ENCODE data around the gene NMBR. TPM values are rescaled to one million over a fixed set of nuclear protein-coding genes. Genes with fewer than 3 reads are reported as not detected.

Gene NMBR
- total RNA-seq, 1 experiment from 2014 or later = not detected

DNA sequence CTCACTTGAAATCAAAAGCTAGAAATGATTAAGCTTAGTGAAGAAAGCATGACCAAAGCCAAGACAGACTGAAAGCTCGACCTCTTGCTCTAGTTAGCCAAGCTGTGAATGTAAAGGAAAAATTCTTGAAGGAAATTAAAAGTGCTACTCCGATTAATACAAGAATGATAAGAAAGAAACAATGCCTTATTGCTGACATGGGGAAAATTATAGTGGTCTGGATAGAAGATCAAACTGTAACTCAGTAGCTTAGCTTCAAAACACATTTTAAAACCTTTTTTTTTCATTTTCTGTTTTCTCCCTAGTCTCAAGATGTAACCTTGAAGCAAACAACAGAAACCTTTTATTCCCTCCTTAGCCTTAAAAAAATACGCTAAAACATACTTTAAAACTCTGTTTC lies 25.6 kb downstream of the NMBR start:
- intact Hi-C loops (cut with micrococcal nuclease; ENCODE audit: unreplicated experiment) (no loop called here), in situ Hi-C loops (cut with HindIII; ENCODE audit: low pct_unique_long_range_greater_than_20kb, low sequenced_read_pairs) (no loop called here)
- no peak for ATAC-seq
- no peak for DNase-seq (ENCODE audit: low read depth, low spot score)
- Histone ChIP-seq H3K9me3 (ENCODE audit: control insufficient read depth, insufficient read depth, low read depth, low read length) (no peaks in the 10 kb centered on the region), H3K27me3 (ENCODE audit: control insufficient read depth, insufficient read depth, low read length) (no peaks in the 10 kb centered on the region), H3K4me3 (ENCODE audit: low read depth in 2 of 2, low read length in 2 of 2) (no peak overlapping the region), H3K27ac (ENCODE audit: low read length) (no peak overlapping the region), H3K4me1 (ENCODE audit: control insufficient read depth, insufficient read depth, low read length) (no peaks in the 10 kb centered on the region), H3K36me3 (ENCODE audit: control insufficient read depth, insufficient read depth, low read length) (no peaks in the 10 kb centered on the region)
- ChIA-PET CTCF (no interaction called here), POLR2A (no interaction called here)
- TF ChIP-seq POLR2AphosphoS5 (IDR thresholded peaks at IDR 0.05; ENCODE audit: low read depth, low read length) = no peak
- TF ChIP-seq, protein P1, sequence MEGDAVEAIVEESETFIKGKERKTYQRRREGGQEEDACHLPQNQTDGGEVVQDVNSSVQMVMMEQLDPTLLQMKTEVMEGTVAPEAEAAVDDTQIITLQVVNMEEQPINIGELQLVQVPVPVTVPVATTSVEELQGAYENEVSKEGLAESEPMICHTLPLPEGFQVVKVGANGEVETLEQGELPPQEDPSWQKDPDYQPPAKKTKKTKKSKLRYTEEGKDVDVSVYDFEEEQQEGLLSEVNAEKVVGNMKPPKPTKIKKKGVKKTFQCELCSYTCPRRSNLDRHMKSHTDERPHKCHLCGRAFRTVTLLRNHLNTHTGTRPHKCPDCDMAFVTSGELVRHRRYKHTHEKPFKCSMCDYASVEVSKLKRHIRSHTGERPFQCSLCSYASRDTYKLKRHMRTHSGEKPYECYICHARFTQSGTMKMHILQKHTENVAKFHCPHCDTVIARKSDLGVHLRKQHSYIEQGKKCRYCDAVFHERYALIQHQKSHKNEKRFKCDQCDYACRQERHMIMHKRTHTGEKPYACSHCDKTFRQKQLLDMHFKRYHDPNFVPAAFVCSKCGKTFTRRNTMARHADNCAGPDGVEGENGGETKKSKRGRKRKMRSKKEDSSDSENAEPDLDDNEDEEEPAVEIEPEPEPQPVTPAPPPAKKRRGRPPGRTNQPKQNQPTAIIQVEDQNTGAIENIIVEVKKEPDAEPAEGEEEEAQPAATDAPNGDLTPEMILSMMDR (IDR thresholded peaks at IDR 0.05) = no peak
- TF ChIP-seq, protein P2, sequence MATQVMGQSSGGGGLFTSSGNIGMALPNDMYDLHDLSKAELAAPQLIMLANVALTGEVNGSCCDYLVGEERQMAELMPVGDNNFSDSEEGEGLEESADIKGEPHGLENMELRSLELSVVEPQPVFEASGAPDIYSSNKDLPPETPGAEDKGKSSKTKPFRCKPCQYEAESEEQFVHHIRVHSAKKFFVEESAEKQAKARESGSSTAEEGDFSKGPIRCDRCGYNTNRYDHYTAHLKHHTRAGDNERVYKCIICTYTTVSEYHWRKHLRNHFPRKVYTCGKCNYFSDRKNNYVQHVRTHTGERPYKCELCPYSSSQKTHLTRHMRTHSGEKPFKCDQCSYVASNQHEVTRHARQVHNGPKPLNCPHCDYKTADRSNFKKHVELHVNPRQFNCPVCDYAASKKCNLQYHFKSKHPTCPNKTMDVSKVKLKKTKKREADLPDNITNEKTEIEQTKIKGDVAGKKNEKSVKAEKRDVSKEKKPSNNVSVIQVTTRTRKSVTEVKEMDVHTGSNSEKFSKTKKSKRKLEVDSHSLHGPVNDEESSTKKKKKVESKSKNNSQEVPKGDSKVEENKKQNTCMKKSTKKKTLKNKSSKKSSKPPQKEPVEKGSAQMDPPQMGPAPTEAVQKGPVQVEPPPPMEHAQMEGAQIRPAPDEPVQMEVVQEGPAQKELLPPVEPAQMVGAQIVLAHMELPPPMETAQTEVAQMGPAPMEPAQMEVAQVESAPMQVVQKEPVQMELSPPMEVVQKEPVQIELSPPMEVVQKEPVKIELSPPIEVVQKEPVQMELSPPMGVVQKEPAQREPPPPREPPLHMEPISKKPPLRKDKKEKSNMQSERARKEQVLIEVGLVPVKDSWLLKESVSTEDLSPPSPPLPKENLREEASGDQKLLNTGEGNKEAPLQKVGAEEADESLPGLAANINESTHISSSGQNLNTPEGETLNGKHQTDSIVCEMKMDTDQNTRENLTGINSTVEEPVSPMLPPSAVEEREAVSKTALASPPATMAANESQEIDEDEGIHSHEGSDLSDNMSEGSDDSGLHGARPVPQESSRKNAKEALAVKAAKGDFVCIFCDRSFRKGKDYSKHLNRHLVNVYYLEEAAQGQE (IDR thresholded peaks at IDR 0.05; ENCODE audit: insufficient read depth in 1 of 2, low read depth in 2 of 2, low read length in 1 of 2) = no peak
- no TSS peak for BruUV-seq (replicated peaks)

DNA sequence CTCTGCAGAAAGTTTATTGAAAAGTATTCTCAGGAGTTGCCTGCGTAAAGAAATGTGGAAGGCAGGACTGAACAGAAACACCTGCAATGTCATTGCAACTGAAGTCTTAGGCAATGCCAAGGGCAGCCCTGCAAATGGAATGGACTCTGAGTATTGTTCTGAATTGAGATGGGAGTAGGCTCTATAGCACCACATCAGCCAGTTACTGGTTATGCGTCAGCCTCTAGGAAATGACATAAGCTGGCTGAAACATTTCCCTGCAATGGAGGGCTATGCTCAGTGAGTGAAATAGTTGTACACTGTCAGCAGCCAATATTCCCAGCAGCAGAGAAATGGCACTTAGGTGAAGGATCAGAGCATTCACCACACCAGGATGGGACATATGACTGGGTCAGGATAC lies 28.0 kb downstream of the NMBR start:
- no peaks in the 10 kb centered on the region for H3K4me1 ChIP-seq (ENCODE audit: control insufficient read depth, insufficient read depth, low read length)
- CTCF ChIA-PET = no interaction called here
- H3K9me3 ChIP-seq (ENCODE audit: control insufficient read depth, insufficient read depth, low read depth, low read length) = no peaks in the 10 kb centered on the region
- H3K27ac ChIP-seq (ENCODE audit: low read length) = no peak overlapping the region
- no peaks in the 10 kb centered on the region for H3K36me3 ChIP-seq (ENCODE audit: control insufficient read depth, insufficient read depth, low read length)
- BruUV-seq (replicated peaks) = no TSS peak
- no peak for DNase-seq (ENCODE audit: low read depth, low spot score)
- H3K4me3 ChIP-seq (ENCODE audit: low read depth in 2 of 2, low read length in 2 of 2) = no peak overlapping the region
- intact Hi-C loops (cut with micrococcal nuclease; ENCODE audit: unreplicated experiment) = no loop called here
- in situ Hi-C loops (cut with HindIII; ENCODE audit: low pct_unique_long_range_greater_than_20kb, low sequenced_read_pairs) = no loop called here
- POLR2A ChIA-PET = no interaction called here
- ATAC-seq = no peak
- no peaks in the 10 kb centered on the region for H3K27me3 ChIP-seq (ENCODE audit: control insufficient read depth, insufficient read depth, low read length)
- TF ChIP-seq, protein P1 (IDR thresholded peaks at IDR 0.05) = no peak
- TF ChIP-seq TCF7L2 (IDR thresholded peaks at IDR 0.05; ENCODE audit: low read depth, low read length) (no peak), POLR2AphosphoS5 (IDR thresholded peaks at IDR 0.05; ENCODE audit: low read depth, low read length) (no peak), SIN3A (IDR thresholded peaks at IDR 0.05; ENCODE audit: borderline replicate concordance, insufficient read depth, low read depth, low read length) (no peak)
- TF ChIP-seq, protein P2 (IDR thresholded peaks at IDR 0.05; ENCODE audit: insufficient read depth in 1 of 2, low read depth in 2 of 2, low read length in 1 of 2) = no peak

Measured in Panc1 (cell line).